CD4-positive, alpha-beta T cell (primary cell): ENCODE measurements around the gene RAPGEF4. TPM values are rescaled to one million over a fixed set of nuclear protein-coding genes. Genes with fewer than 3 reads are reported as not detected.

ENCODE experiments used
- ATAC-seq: fragments of 200-7000 bp; cut with Tn5 transposase; one replicate; pipeline ENCODE4 v1.10.0; 2022; ENCODE audit warnings: mild to moderate bottlenecking; ENCODE audit not compliant: poor library complexity
- CTCF ChIA-PET: fragments of 350-600 bp; sonication (Branson Sonifier 250); formaldehyde crosslinking; loops from one replicate; lab custom pipeline; 2021; ENCODE audit warnings: antibody characterized with exemption, inconsistent platforms; lab: Charles Lee
- POLR2A ChIA-PET: fragments of 350-600 bp; sonication (Branson Sonifier 250); formaldehyde crosslinking; loops from one replicate; lab custom pipeline; 2021; ENCODE audit warnings: antibody characterized with exemption, inconsistent platforms; lab: Charles Lee
- DNase-seq, 14 experiments: peaks; one replicate each; pipeline ENCODE4 v3.0.0-alpha.2; 2013 to 2020; ENCODE audit warnings: mixed read lengths in 2 of 14
- H3K27ac ChIP-seq, 2 donors: one replicate each; pipeline versions ENCODE4 v1.5.1 to v1.7.0; 2013; ENCODE audit warnings: low read length in 2 of 2, low read depth in 1 of 2, mild to moderate bottlenecking in 1 of 2
- H3K27me3 ChIP-seq, 2 experiments: 1 replicate in 1 of 2; 2 replicates in 1 of 2; pipeline versions ENCODE4 v1.6.1 to v1.7.0; 2013; ENCODE audit warnings: low read length in 2 of 2, control low read depth in 1 of 2, mild to moderate bottlenecking in 1 of 2, moderate library complexity in 1 of 2; ENCODE audit not compliant: insufficient read depth in 2 of 2, control insufficient read depth in 1 of 2
- H3K36me3 ChIP-seq: one replicate; pipeline ENCODE4 v1.6.1; 2013; ENCODE audit warnings: low read length, control low read depth; ENCODE audit not compliant: insufficient read depth
- H3K4me1 ChIP-seq: one replicate; pipeline ENCODE4 v1.6.1; 2013; ENCODE audit warnings: low read length, control low read depth; ENCODE audit not compliant: insufficient read depth
- H3K4me3 ChIP-seq: one replicate; pipeline ENCODE4 v1.5.1; 2013; ENCODE audit warnings: mild to moderate bottlenecking, low read length, moderate library complexity
- H3K9me3 ChIP-seq, 2 experiments: 1 replicate in 1 of 2; 2 replicates in 1 of 2; pipeline versions ENCODE4 v1.6.1 to v1.7.0; 2013; ENCODE audit warnings: low read length in 2 of 2, mild to moderate bottlenecking in 2 of 2, control low read depth in 1 of 2, moderate library complexity in 1 of 2; ENCODE audit not compliant: control insufficient read depth in 1 of 2, insufficient read depth in 1 of 2
- H3K27ac Mint-ChIP-seq: one replicate; pipeline ENCODE4 v1.8.0; 2020; ENCODE audit warnings: mixed read lengths
- H3K27me3 Mint-ChIP-seq: one replicate; pipeline ENCODE4 v1.8.0; 2021; ENCODE audit warnings: mixed read lengths
- H3K36me3 Mint-ChIP-seq: one replicate; pipeline ENCODE4 v1.8.0; 2021; ENCODE audit warnings: low read depth, mixed read lengths
- H3K4me1 Mint-ChIP-seq: one replicate; pipeline ENCODE4 v1.8.0; 2021; ENCODE audit warnings: low read depth, mixed read lengths
- H3K4me3 Mint-ChIP-seq: one replicate; pipeline ENCODE4 v1.8.0; 2020; ENCODE audit warnings: mild to moderate bottlenecking, mixed read lengths
- H3K9me3 Mint-ChIP-seq: one replicate; pipeline ENCODE4 v1.8.0; 2020; ENCODE audit warnings: mixed read lengths
- CTCF ChIP-seq: fragments of 200-600 bp; IDR thresholded peaks from one replicate; pipeline ENCODE4 v1.8.0; 2022; ENCODE audit warnings: antibody characterized with exemption, mild to moderate bottlenecking
- intact Hi-C, 2 experiments: fragments of 100-400 bp; cut with DNase I in 1 of 2; cut with micrococcal nuclease in 1 of 2; formaldehyde crosslinking; loops; one replicate each; pipeline versions ENCODE4 v1.15.1 to v1.9.0; 2023 to 2025; cut with DNase I, micrococcal nuclease
- total RNA-seq, 174 experiments: library from RNA in 2 of 174; stranded (reverse) in 2 of 174; gene quantifications; one replicate each; pipeline ENCODE4 v1.2.3 and lab custom pipeline; 2021 to 2026

The RAPGEF4 gene
- total RNA-seq, 2 experiments from 2014 or later = 0.69 to 0.73 TPM

GRCh38 chr2:173002751-173003541, 267.3 kb downstream of the RAPGEF4 start:
- ChIA-PET POLR2A (no interaction called here), CTCF (interaction anchor here (0.6 kb wide), 1 partner anchor 39 kb away, joined by 6 read pairs; no protein-coding TSS in a partner anchor)
- Histone ChIP-seq H3K4me1 (no peaks in the 10 kb centered on the region), H3K4me3 (no peak overlapping the region), H3K36me3 (no peaks in the 10 kb centered on the region), H3K27me3 (no peaks in the 10 kb centered on the region), H3K27ac (no peak overlapping the region), H3K9me3 (no peaks in the 10 kb centered on the region)
- Mint-ChIP-seq H3K4me1 (no peaks in the 10 kb centered on the region), H3K36me3 (no peaks in the 10 kb centered on the region), H3K9me3 (no peaks in the 10 kb centered on the region), H3K27me3 (peaks cover 7% of the 10 kb centered on the region), H3K27ac (no peak overlapping the region), H3K4me3 (no peak overlapping the region)
- ATAC-seq (no peak), DNase-seq (no peak)
- intact Hi-C loops = no loop called here
- TF ChIP-seq CTCF = no peak

GRCh38 chr2:173008786-173009185, 273.1 kb downstream of the RAPGEF4 start:
- H3K27me3 ChIP-seq = no peaks in the 10 kb centered on the region
- intact Hi-C loops = loop anchor here in 1 of 2 experiments (5.0 kb wide), 1 partner anchor 141 kb away; no protein-coding TSS in a partner anchor
- no peaks in the 10 kb centered on the region for H3K9me3 Mint-ChIP-seq
- H3K27ac Mint-ChIP-seq = no peak overlapping the region
- H3K27me3 Mint-ChIP-seq = peaks cover 22% of the 10 kb centered on the region
- DNase-seq = no peak
- ChIA-PET CTCF (no interaction called here), POLR2A (no interaction called here)
- no peaks in the 10 kb centered on the region for H3K4me1 Mint-ChIP-seq
- no peak for TF ChIP-seq CTCF
- H3K4me1 ChIP-seq = no peaks in the 10 kb centered on the region
- H3K4me3 ChIP-seq = no peak overlapping the region
- H3K9me3 ChIP-seq = no peaks in the 10 kb centered on the region
- no peak overlapping the region for H3K4me3 Mint-ChIP-seq
- no peaks in the 10 kb centered on the region for H3K36me3 ChIP-seq
- H3K36me3 Mint-ChIP-seq = no peaks in the 10 kb centered on the region
- no peak for ATAC-seq
- H3K27ac ChIP-seq = no peak overlapping the region

GRCh38 chr2:173010233-173010632, 274.6 kb downstream of the RAPGEF4 start:
- ChIA-PET POLR2A (no interaction called here), CTCF (no interaction called here)
- no peaks in the 10 kb centered on the region for H3K27me3 ChIP-seq
- no peaks in the 10 kb centered on the region for H3K36me3 Mint-ChIP-seq
- TF ChIP-seq CTCF = no peak
- no peaks in the 10 kb centered on the region for H3K4me1 ChIP-seq
- DNase-seq (no peak), ATAC-seq (no peak)
- peaks cover 22% of the 10 kb centered on the region for H3K27me3 Mint-ChIP-seq
- H3K27ac ChIP-seq = no peak overlapping the region
- no peaks in the 10 kb centered on the region for H3K36me3 ChIP-seq
- no peaks in the 10 kb centered on the region for H3K9me3 Mint-ChIP-seq
- H3K4me3 ChIP-seq = no peak overlapping the region
- intact Hi-C loops = no loop called here
- no peaks in the 10 kb centered on the region for H3K4me1 Mint-ChIP-seq
- no peak overlapping the region for H3K4me3 Mint-ChIP-seq
- H3K27ac Mint-ChIP-seq = no peak overlapping the region
- H3K9me3 ChIP-seq = no peaks in the 10 kb centered on the region
